Keratinocyte (primary cell): ENCODE measurements around the gene SAMD11. TPM values are rescaled to one million over a fixed set of nuclear protein-coding genes. Genes with fewer than 3 reads are reported as not detected.
"Not testable (repeated sequence)": the region's sequence is repeated elsewhere in the genome, so short reads cannot be mapped to it uniquely, and the experiment has no call there.

Experiments used
- DNase-seq: peaks from one replicate; pipeline ENCODE4 v3.0.0-alpha.2; 2011; ENCODE audit warnings: low read depth, missing footprints, low spot score
- FAIRE-seq: peaks from 2 replicates; lab custom pipeline; 2011; peaks lifted over from hg19 to GRCh38; lab: Jason Lieb, UNC
- H2AFZ ChIP-seq: 2 replicates; pipeline ENCODE4 v1.6.0; 2012; ENCODE audit warnings: low read length, control low read depth, inconsistent platforms; ENCODE audit not compliant: control insufficient read depth
- H3K27ac ChIP-seq: 2 replicates; pipeline ENCODE4 v1.5.1; 2011; ENCODE audit warnings: low read length; ENCODE audit not compliant: control insufficient read depth, insufficient read depth
- H3K27me3 ChIP-seq: 3 replicates; pipeline ENCODE4 v1.6.0; 2011; ENCODE audit warnings: low read length; ENCODE audit not compliant: control insufficient read depth, insufficient read depth; ENCODE audit errors: extremely low read depth
- H3K36me3 ChIP-seq, 2 experiments: 2 replicates in 1 of 2; 3 replicates in 1 of 2; pipeline ENCODE4 v1.5.1; 2011; ENCODE audit warnings: low read length in 2 of 2, mild to moderate bottlenecking in 1 of 2; ENCODE audit not compliant: control insufficient read depth in 2 of 2, insufficient read depth in 2 of 2; ENCODE audit errors: extremely low read depth in 1 of 2
- H3K4me1 ChIP-seq: 3 replicates; pipeline ENCODE4 v1.5.1; 2011; ENCODE audit warnings: low read length; ENCODE audit not compliant: control insufficient read depth, insufficient read depth; ENCODE audit errors: extremely low read depth
- H3K4me2 ChIP-seq: 3 replicates; pipeline ENCODE4 v1.6.0; 2011; ENCODE audit warnings: low read depth, low read length; ENCODE audit not compliant: control insufficient read depth, insufficient read depth; ENCODE audit errors: extremely low read depth
- H3K4me3 ChIP-seq, 3 experiments: fragments of 200-600 bp in 1 of 3; sonication (generic) in 1 of 3; 2 replicates in 2 of 3; 3 replicates in 1 of 3; pipeline ENCODE4 v1.5.1; 2011 to 2016; ENCODE audit warnings: low read length in 3 of 3, mild to moderate bottlenecking in 3 of 3, control low read depth in 2 of 3, inconsistent platforms in 1 of 3, low read depth in 1 of 3, mixed read lengths in 1 of 3, mixed run types in 1 of 3, moderate library complexity in 1 of 3; ENCODE audit not compliant: control insufficient read depth in 2 of 3, insufficient read depth in 2 of 3; ENCODE audit errors: extremely low read depth in 1 of 3
- H3K79me2 ChIP-seq: 2 replicates; pipeline ENCODE4 v1.6.0; 2012; ENCODE audit warnings: low read length; ENCODE audit not compliant: control insufficient read depth, insufficient read depth
- H3K9ac ChIP-seq: 3 replicates; pipeline ENCODE4 v1.6.0; 2011; ENCODE audit warnings: low read length; ENCODE audit not compliant: control insufficient read depth, insufficient read depth; ENCODE audit errors: extremely low read depth
- H3K9me1 ChIP-seq: 3 replicates; pipeline ENCODE4 v1.6.0; 2011; ENCODE audit warnings: low read length; ENCODE audit not compliant: control insufficient read depth, insufficient read depth; ENCODE audit errors: extremely low read depth
- H3K9me3 ChIP-seq: 2 replicates; pipeline ENCODE4 v1.5.1; 2012; ENCODE audit warnings: low read depth, low read length; ENCODE audit not compliant: control insufficient read depth
- H4K20me1 ChIP-seq: 3 replicates; pipeline ENCODE4 v1.6.0; 2011; ENCODE audit warnings: low read length; ENCODE audit not compliant: control insufficient read depth, insufficient read depth; ENCODE audit errors: extremely low read depth
- CTCF ChIP-seq, 3 experiments: IDR thresholded peaks in 1 of 3; conservative IDR thresholded peaks in 1 of 3; optimal IDR thresholded peaks in 1 of 3; 2 replicates in 2 of 3; 3 replicates in 1 of 3; pipeline versions ENCODE3 to v1.5.1; 2011; ENCODE audit warnings: low read length in 3 of 3, mild to moderate bottlenecking in 3 of 3, moderate library complexity in 2 of 3, control low read depth in 1 of 3, inconsistent platforms in 1 of 3; ENCODE audit not compliant: insufficient read depth in 2 of 3; ENCODE audit errors: extremely low read depth in 1 of 3
- EZH2 ChIP-seq: IDR thresholded peaks from one replicate; pipeline ENCODE4 v1.6.1; 2012; ENCODE audit warnings: inconsistent platforms, mild to moderate bottlenecking, low read length, moderate library complexity
- dilution Hi-C: fragments of 300-500 bp; cut with MboI; formaldehyde crosslinking; loops from one replicate; pipeline ENCODE4 v1.7.0; 2020; ENCODE audit warnings: low sequenced_read_pairs; ENCODE audit not compliant: extremely low pct_ligation_motif_present
- polyA plus RNA-seq, 5 experiments: library from polyadenylated mRNA; depleted of rRNA in 3 of 5; stranded (reverse) in 3 of 5; stranded (forward) in 1 of 5; unstranded in 1 of 5; fragments of >200 nt; gene quantifications; 1 replicate in 1 of 5; 2 replicates in 3 of 5; 3 replicates in 1 of 5; pipeline versions ENCODE4 v1.2.1 to v1.2.3, GENCODE V29; 2011 to 2012; ENCODE audit warnings: missing spikeins in 2 of 5, low read depth in 1 of 5, low replicate concordance in 1 of 5

The SAMD11 gene
- polyA plus RNA-seq, 1 donor (not counting 4 experiments of a cell fraction or from before 2014, with no cell fraction given) = not detected

GRCh38 chr1:890661-891060 is 33.1 kb upstream of the SAMD11 start:
- H3K27me3 ChIP-seq = peaks cover 20% of the 10 kb centered on the region
- H4K20me1 ChIP-seq = no peaks in the 10 kb centered on the region
- no peak overlapping the region for H2AFZ ChIP-seq
- no peaks in the 10 kb centered on the region for H3K9me3 ChIP-seq
- dilution Hi-C loops = no loop called here
- H3K4me1 ChIP-seq = no peaks in the 10 kb centered on the region
- H3K27ac ChIP-seq = no peak overlapping the region
- TF ChIP-seq CTCF (optimal IDR thresholded peaks at IDR 0.05 in 1 of 3, IDR thresholded peaks at IDR 0.05 in 1 of 3, conservative IDR thresholded peaks at IDR 0.05 in 1 of 3; ENCODE audit: extremely low read depth in 1 of 3, insufficient read depth in 2 of 3, low read length in 3 of 3) = no peak
- TF ChIP-seq EZH2 = no peak
- no peak overlapping the region for H3K4me2 ChIP-seq
- no peak for FAIRE-seq
- no peaks in the 10 kb centered on the region for H3K36me3 ChIP-seq
- no peak overlapping the region for H3K9ac ChIP-seq
- no peaks in the 10 kb centered on the region for H3K9me1 ChIP-seq
- no peak overlapping the region for H3K4me3 ChIP-seq
- no peaks in the 10 kb centered on the region for H3K79me2 ChIP-seq
- no peak for DNase-seq

GRCh38 chr1:897226-897625 is 26.5 kb upstream of the SAMD11 start:
- TF ChIP-seq CTCF (optimal IDR thresholded peaks at IDR 0.05 in 1 of 3, IDR thresholded peaks at IDR 0.05 in 1 of 3, conservative IDR thresholded peaks at IDR 0.05 in 1 of 3; ENCODE audit: extremely low read depth in 1 of 3, insufficient read depth in 2 of 3, low read length in 3 of 3) (no peak), EZH2 (no peak)
- peaks cover 17% of the 10 kb centered on the region for H3K27me3 ChIP-seq
- H3K4me2 ChIP-seq = no peak overlapping the region
- H3K27ac ChIP-seq = no peak overlapping the region
- H3K4me3 ChIP-seq = no peak overlapping the region
- H3K9me1 ChIP-seq = no peaks in the 10 kb centered on the region
- H3K9ac ChIP-seq = no peak overlapping the region
- no peaks in the 10 kb centered on the region for H3K4me1 ChIP-seq
- no peaks in the 10 kb centered on the region for H3K79me2 ChIP-seq
- no peak overlapping the region for H2AFZ ChIP-seq
- H3K36me3 ChIP-seq = no peaks in the 10 kb centered on the region
- dilution Hi-C loops = no loop called here
- no peaks in the 10 kb centered on the region for H3K9me3 ChIP-seq
- FAIRE-seq (no peak), DNase-seq (no peak)
- no peaks in the 10 kb centered on the region for H4K20me1 ChIP-seq

- H4K20me1 ChIP-seq, H3K9me3 ChIP-seq, H3K36me3 ChIP-seq, H2AFZ ChIP-seq, H3K79me2 ChIP-seq, DNase-seq, H3K9me1 ChIP-seq, H3K4me3 ChIP-seq, H3K4me1 ChIP-seq, H3K9ac ChIP-seq, dilution Hi-C loops, FAIRE-seq, H3K27ac ChIP-seq, H3K4me2 ChIP-seq: not testable (repeated sequence)
- peaks cover 17% of the 10 kb centered on the region for H3K27me3 ChIP-seq
These were observed 25.8 kb upstream of the SAMD11 start for GRCh38 chr1:897951-898350.
